ENCODE measurements around the gene MRPS27. TPM values are rescaled to one million over a fixed set of nuclear protein-coding genes. Genes with fewer than 3 reads are reported as not detected.

MRPS27 gene
- total RNA-seq, 1 donor from 2014 or later = 98.4 TPM

GRCh38 chr5:72191404-72191803, 128.6 kb downstream of the MRPS27 start:
- peaks cover 74% of the 10 kb centered on the region for H3K27me3 Mint-ChIP-seq (ENCODE audit: low read depth)
- peaks cover 9% of the 10 kb centered on the region for H3K9me3 Mint-ChIP-seq
- intact Hi-C loops (cut with micrococcal nuclease) = no loop called here

GRCh38 chr5:72189146-72189545, 130.9 kb downstream of the MRPS27 start:
- no peak overlapping the region for H3K27ac Mint-ChIP-seq
- H3K9me3 Mint-ChIP-seq = no peaks in the 10 kb centered on the region
- peaks cover 70% of the 10 kb centered on the region for H3K27me3 Mint-ChIP-seq (ENCODE audit: low read depth)

More at GRCh38 chr5:72191404-72191803, 128.6 kb downstream of the MRPS27 start:
- Mint-ChIP-seq H3K4me1 (ENCODE audit: low read depth) (peaks cover 9% of the 10 kb centered on the region), H3K27ac (no peak overlapping the region), H3K4me3 (ENCODE audit: low read depth) (no peak overlapping the region), H3K36me3 (ENCODE audit: low read depth) (no peaks in the 10 kb centered on the region)
- DNase-seq (ENCODE audit: low spot score) = no peak

GRCh38 chr5:72188166-72188565, 131.9 kb downstream of the MRPS27 start:
- Mint-ChIP-seq H3K9me3 (no peaks in the 10 kb centered on the region), H3K4me1 (ENCODE audit: low read depth) (no peaks in the 10 kb centered on the region), H3K36me3 (ENCODE audit: low read depth) (no peaks in the 10 kb centered on the region), H3K27me3 (ENCODE audit: low read depth) (peaks cover 68% of the 10 kb centered on the region), H3K27ac (no peak overlapping the region), H3K4me3 (ENCODE audit: low read depth) (no peak overlapping the region)
- intact Hi-C loops (cut with micrococcal nuclease) = no loop called here
- DNase-seq (ENCODE audit: low spot score) = no peak

More at GRCh38 chr5:72189146-72189545, 130.9 kb downstream of the MRPS27 start:
- Mint-ChIP-seq H3K4me3 (ENCODE audit: low read depth) (no peak overlapping the region), H3K36me3 (ENCODE audit: low read depth) (no peaks in the 10 kb centered on the region), H3K4me1 (ENCODE audit: low read depth) (no peaks in the 10 kb centered on the region)
- no peak for DNase-seq (ENCODE audit: low spot score)
- intact Hi-C loops (cut with micrococcal nuclease) = no loop called here

- DNase-seq (ENCODE audit: low spot score) = no peak
- Mint-ChIP-seq H3K4me3 (ENCODE audit: low read depth) (no peak overlapping the region), H3K36me3 (ENCODE audit: low read depth) (no peaks in the 10 kb centered on the region), H3K4me1 (ENCODE audit: low read depth) (no peaks in the 10 kb centered on the region), H3K27me3 (ENCODE audit: low read depth) (peaks cover 72% of the 10 kb centered on the region), H3K9me3 (no peaks in the 10 kb centered on the region), H3K27ac (no peak overlapping the region)
- intact Hi-C loops (cut with micrococcal nuclease) = no loop called here
Observed at GRCh38 chr5:72187388-72188075, 132.5 kb downstream of the MRPS27 start.

GRCh38 chr5:72185496-72186329, 134.3 kb downstream of the MRPS27 start:
- Mint-ChIP-seq H3K27ac (no peak overlapping the region), H3K4me3 (ENCODE audit: low read depth) (no peak overlapping the region), H3K27me3 (ENCODE audit: low read depth) (peaks cover 61% of the 10 kb centered on the region), H3K36me3 (ENCODE audit: low read depth) (no peaks in the 10 kb centered on the region), H3K4me1 (ENCODE audit: low read depth) (no peaks in the 10 kb centered on the region), H3K9me3 (no peaks in the 10 kb centered on the region)
- DNase-seq (ENCODE audit: low spot score) = no peak
- intact Hi-C loops (cut with micrococcal nuclease) = no loop called here

- no peak overlapping the region for H3K4me3 Mint-ChIP-seq (ENCODE audit: low read depth)
- H3K36me3 Mint-ChIP-seq (ENCODE audit: low read depth) = no peaks in the 10 kb centered on the region
- intact Hi-C loops (cut with micrococcal nuclease) = no loop called here
- no peak overlapping the region for H3K27ac Mint-ChIP-seq
- H3K9me3 Mint-ChIP-seq = no peaks in the 10 kb centered on the region
- DNase-seq (ENCODE audit: low spot score) = no peak
- peaks cover 62% of the 10 kb centered on the region for H3K27me3 Mint-ChIP-seq (ENCODE audit: low read depth)
- H3K4me1 Mint-ChIP-seq (ENCODE audit: low read depth) = no peaks in the 10 kb centered on the region
Observed at GRCh38 chr5:72184408-72184807, 135.6 kb downstream of the MRPS27 start.

GRCh38 chr5:72183101-72183520, 136.9 kb downstream of the MRPS27 start:
- Mint-ChIP-seq H3K4me3 (ENCODE audit: low read depth) (no peak overlapping the region), H3K9me3 (no peaks in the 10 kb centered on the region), H3K27ac (no peak overlapping the region), H3K36me3 (ENCODE audit: low read depth) (no peaks in the 10 kb centered on the region), H3K27me3 (ENCODE audit: low read depth) (peaks cover 64% of the 10 kb centered on the region), H3K4me1 (ENCODE audit: low read depth) (no peaks in the 10 kb centered on the region)
- intact Hi-C loops (cut with micrococcal nuclease) = no loop called here
- no peak for DNase-seq (ENCODE audit: low spot score)

GRCh38 chr5:72182686-72183085, 137.4 kb downstream of the MRPS27 start:
- peaks cover 59% of the 10 kb centered on the region for H3K27me3 Mint-ChIP-seq (ENCODE audit: low read depth)
- intact Hi-C loops (cut with micrococcal nuclease) = no loop called here
- H3K4me1 Mint-ChIP-seq (ENCODE audit: low read depth) = no peaks in the 10 kb centered on the region
- H3K27ac Mint-ChIP-seq = no peak overlapping the region
- H3K4me3 Mint-ChIP-seq (ENCODE audit: low read depth) = no peak overlapping the region
- no peak for DNase-seq (ENCODE audit: low spot score)
- no peaks in the 10 kb centered on the region for H3K9me3 Mint-ChIP-seq
- H3K36me3 Mint-ChIP-seq (ENCODE audit: low read depth) = no peaks in the 10 kb centered on the region

GRCh38 chr5:72180925-72181324, 139.1 kb downstream of the MRPS27 start:
- Mint-ChIP-seq H3K9me3 (no peaks in the 10 kb centered on the region), H3K27me3 (ENCODE audit: low read depth) (peaks cover 56% of the 10 kb centered on the region), H3K27ac (no peak overlapping the region), H3K4me3 (ENCODE audit: low read depth) (no peak overlapping the region), H3K4me1 (ENCODE audit: low read depth) (no peaks in the 10 kb centered on the region), H3K36me3 (ENCODE audit: low read depth) (no peaks in the 10 kb centered on the region)
- DNase-seq (ENCODE audit: low spot score) = no peak
- intact Hi-C loops (cut with micrococcal nuclease) = no loop called here

- H3K36me3 Mint-ChIP-seq (ENCODE audit: low read depth) = no peaks in the 10 kb centered on the region
- intact Hi-C loops (cut with micrococcal nuclease) = no loop called here
- H3K4me1 Mint-ChIP-seq (ENCODE audit: low read depth) = no peaks in the 10 kb centered on the region
- no peak overlapping the region for H3K4me3 Mint-ChIP-seq (ENCODE audit: low read depth)
- no peaks in the 10 kb centered on the region for H3K9me3 Mint-ChIP-seq
- no peak overlapping the region for H3K27ac Mint-ChIP-seq
- peaks cover 55% of the 10 kb centered on the region for H3K27me3 Mint-ChIP-seq (ENCODE audit: low read depth)
- DNase-seq (ENCODE audit: low spot score) = no peak
Observed at GRCh38 chr5:72179816-72180440, 140.1 kb downstream of the MRPS27 start.

- no peaks in the 10 kb centered on the region for H3K36me3 Mint-ChIP-seq (ENCODE audit: low read depth)
- peaks cover 49% of the 10 kb centered on the region for H3K27me3 Mint-ChIP-seq (ENCODE audit: low read depth)
- intact Hi-C loops (cut with micrococcal nuclease) = no loop called here
- H3K4me3 Mint-ChIP-seq (ENCODE audit: low read depth) = no peak overlapping the region
- no peaks in the 10 kb centered on the region for H3K4me1 Mint-ChIP-seq (ENCODE audit: low read depth)
- H3K27ac Mint-ChIP-seq = no peak overlapping the region
- no peaks in the 10 kb centered on the region for H3K9me3 Mint-ChIP-seq
- DNase-seq (ENCODE audit: low spot score) = no peak
Observed at GRCh38 chr5:72179028-72179815, 140.8 kb downstream of the MRPS27 start.

GRCh38 chr5:72177538-72177937, 142.5 kb downstream of the MRPS27 start:
- H3K36me3 Mint-ChIP-seq (ENCODE audit: low read depth) = no peaks in the 10 kb centered on the region
- intact Hi-C loops (cut with micrococcal nuclease) = no loop called here
- no peak for DNase-seq (ENCODE audit: low spot score)
- H3K9me3 Mint-ChIP-seq = no peaks in the 10 kb centered on the region
- H3K4me1 Mint-ChIP-seq (ENCODE audit: low read depth) = no peaks in the 10 kb centered on the region
- H3K27me3 Mint-ChIP-seq (ENCODE audit: low read depth) = peaks cover 42% of the 10 kb centered on the region
- H3K4me3 Mint-ChIP-seq (ENCODE audit: low read depth) = no peak overlapping the region
- no peak overlapping the region for H3K27ac Mint-ChIP-seq
